B cell (primary cell): ENCODE results near the gene IFT88.

Experiments
- CTCF ChIP-seq: fragments of 200-600 bp; IDR thresholded peaks from one replicate; pipeline ENCODE4 v1.8.0; 2022; ENCODE audit warnings: antibody characterized with exemption, mild to moderate bottlenecking
- EZH2 ChIP-seq: IDR thresholded peaks from 2 replicates; pipeline ENCODE4 v1.6.1; 2012; ENCODE audit warnings: borderline replicate concordance, low read depth, mild to moderate bottlenecking, moderate library complexity, low read length; ENCODE audit not compliant: insufficient read depth, poor library complexity, severe bottlenecking

GRCh38 chr13:20583803-20584293, 16.9 kb downstream of the IFT88 start:
- TF ChIP-seq CTCF: no peak
- no peak for TF ChIP-seq EZH2
